ENCODE data around the gene APOBEC3F.
"Not testable (repeated sequence)": the region's sequence is repeated elsewhere in the genome, so short reads cannot be mapped to it uniquely, and the experiment has no call there.

The APOBEC3F gene

DNA sequence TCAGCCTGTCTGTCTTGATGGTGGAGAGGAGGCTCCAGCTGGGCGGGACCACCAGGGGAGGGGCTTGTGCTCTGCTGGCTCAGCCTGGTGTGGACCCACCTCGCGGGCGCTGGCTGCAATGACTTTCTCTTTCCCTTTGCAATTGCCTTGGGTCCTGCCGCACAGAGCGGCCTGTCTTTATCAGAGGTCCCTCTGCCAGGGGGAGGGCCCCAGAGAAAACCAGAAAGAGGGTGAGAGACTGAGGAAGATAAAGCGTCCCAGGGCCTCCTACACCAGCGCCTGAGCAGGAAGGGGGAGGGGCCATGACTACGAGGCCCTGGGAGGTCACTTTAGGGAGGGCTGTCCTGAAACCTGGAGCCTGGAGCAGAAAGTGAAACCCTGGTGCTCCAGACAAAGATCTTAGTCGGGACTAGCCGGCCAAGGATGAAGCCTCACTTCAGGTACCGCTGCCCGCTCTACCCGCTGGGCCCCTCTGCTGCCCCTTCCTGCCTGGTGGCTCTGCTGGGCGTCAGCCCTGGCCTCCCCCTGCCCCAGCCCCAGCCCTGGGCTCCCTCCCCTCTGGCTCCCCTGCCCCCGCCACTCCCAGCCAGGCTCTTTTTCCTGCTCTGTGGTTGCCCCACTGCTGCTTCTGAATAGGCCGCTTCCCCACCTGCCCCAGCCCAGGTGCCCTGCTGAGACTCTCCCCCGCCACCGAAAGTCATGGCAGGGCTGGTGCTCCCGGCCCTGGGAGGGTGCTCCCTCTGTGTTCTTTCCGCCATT, at the start of gene APOBEC3F:
TSS of gene APOBEC3F (plus strand) at position 327 of the 759 bp plus-strand sequence. CDS start at position 424, 97 bp downstream.
- DNase-seq = peak; percentile 44

DNA sequence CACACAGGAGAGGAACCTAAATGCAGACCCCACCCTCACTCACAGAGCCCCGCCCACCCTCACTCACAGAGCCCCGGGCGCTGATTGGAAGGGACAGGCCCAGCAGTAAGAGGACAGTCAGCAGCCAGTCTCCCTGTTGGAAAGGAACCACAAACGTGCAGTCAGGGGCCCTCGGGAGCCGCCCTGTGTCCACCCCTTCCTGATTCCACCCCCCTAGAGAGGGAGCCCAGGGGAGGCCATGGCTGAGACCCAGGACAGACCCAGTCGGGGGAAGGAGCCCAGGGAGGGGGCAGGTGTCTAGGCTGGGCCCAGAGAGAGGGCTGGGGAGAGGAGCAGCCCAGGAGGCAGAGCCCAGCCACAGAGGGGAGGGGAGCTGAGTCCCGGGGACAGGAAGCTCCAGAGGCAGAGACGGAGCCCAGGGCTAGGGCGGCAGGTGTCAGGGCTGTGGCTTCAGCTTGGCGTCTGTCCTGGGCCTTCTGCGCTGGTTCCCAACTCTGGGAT, 47.7 kb upstream of the APOBEC3F start:
- DNase-seq = peak; percentile 23

DNA sequence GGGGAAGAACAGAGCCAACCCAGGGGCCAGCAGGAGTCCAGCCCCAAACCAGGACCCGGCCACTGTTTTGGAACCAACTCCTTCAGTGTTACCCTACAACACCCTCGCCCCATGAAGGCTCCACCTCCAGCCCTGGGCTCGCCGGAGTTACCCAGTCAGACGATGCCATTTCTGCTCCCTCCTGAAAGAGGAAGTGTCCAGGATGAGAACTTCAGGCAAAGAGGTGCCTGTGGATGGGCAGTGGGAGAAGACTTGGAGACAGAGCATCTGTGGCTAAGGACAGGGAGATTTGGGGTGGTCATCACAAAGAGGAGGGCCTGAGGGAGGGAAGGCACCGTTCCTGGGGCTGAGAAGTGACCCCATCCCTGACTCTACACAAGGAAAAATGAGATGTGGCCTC, 44.6 kb upstream of the APOBEC3F start:
- no peak for DNase-seq

DNA sequence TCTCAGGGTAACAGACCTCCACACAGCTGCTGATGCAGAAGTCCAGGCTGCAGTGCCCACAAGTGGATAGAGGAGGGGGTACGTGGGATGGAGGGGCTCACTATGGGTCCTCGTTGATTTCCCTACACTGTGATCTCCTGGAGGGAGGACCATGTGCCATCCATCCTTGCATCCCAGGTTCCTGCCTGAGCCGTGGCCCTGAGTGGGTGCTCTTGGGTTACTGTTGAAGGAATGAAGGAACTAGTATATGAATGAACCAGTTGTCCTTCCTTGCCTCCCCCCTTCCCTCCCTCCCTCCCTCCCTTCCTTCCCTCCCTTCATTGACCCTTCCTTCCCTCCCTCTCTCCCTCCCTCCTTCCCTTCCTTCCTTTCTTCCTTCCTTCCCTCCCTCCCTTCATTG, 43.1 kb upstream of the APOBEC3F start:
- DNase-seq = no peak

DNA sequence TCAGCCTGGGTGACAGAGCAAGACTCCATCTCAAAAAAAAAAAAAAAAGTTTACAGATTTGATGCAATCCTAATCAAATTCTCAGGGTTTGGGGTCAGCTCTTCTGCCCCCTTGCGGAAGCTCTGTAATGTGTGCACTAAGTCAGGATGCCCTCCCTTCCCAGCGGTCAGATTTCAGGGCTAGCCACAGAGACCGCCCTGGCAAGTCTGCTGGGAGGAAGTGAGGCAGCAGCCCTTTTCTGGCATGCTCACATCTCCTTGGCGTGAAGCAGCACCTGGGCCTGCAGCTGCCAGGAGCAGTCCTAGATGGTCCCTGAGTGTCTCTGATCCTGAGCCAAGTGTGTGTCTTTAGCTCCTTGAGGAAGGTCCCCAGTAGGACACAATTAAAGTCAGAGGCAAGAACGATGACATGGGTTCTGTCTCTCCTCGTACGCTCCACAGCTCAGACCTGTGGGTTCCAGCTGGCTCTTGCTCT, 37.5 kb upstream of the APOBEC3F start:
- DNase-seq = peak; percentile 60

DNA sequence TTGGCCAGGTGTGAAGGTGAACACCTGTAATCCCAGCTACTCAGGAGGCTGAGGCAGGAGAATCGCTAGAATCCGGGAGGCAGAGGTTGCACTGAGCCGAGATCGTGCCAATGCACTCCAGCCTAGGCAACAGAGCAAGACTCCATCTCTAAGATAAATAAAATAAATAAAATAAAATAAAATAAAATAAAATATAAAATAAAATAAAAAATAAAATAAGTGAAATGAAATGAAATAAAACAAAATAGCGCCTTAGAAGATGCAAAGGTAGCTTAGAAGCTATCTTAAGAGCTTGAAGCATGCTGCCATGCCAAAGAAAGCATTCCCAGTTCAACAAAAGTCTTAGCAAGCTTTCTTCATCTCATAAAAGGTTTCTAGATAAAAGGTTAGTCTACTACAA, 33.5 kb upstream of the APOBEC3F start:
- DNase-seq = no peak

DNA sequence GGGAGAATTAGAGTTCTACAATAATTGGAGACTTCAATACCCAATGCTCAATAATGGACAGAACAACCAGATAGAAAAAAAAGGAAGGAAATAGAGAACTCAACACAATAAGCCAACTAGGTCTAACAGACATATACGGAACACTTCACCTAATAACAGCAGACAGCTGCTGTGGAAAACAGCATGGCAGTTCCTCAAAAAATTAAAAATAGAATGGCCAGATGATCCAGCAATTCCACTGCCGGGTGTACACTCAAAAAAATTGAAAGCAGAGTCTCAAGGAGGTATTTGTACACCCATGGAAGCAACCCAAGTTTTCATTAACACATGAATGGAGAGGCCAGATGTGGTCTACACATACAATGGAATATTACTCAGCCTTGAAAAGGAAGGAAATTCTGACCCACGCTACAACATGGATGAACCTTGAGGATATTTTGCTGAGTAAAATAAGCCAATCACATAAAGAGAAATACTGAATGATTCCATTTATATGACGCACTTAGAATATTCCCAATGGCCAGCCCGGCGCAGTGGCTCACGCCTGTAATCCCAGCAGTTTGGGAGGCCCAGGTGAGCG, 32.3 kb upstream of the APOBEC3F start:
- not testable (repeated sequence) for DNase-seq

DNA sequence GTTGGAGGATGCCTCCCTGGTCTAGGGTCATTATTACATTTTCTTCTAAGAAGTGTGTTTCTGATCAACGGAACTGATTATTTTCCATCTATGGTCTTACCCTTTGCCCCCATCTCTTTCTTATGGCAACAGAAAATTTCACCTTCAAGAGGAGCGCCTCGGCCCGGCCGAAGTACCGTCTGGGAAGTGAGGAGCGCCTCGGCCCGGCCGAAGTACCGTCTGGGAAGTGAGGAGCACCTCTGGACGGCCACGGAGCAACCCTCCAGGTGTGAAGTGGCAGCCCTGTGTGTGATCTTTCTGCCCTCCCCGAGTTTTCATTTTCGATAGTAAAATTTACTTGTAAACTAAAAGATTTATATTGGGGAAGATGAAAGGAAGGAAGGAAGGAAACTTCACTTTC, 29.7 kb upstream of the APOBEC3F start:
- DNase-seq = no peak

DNA sequence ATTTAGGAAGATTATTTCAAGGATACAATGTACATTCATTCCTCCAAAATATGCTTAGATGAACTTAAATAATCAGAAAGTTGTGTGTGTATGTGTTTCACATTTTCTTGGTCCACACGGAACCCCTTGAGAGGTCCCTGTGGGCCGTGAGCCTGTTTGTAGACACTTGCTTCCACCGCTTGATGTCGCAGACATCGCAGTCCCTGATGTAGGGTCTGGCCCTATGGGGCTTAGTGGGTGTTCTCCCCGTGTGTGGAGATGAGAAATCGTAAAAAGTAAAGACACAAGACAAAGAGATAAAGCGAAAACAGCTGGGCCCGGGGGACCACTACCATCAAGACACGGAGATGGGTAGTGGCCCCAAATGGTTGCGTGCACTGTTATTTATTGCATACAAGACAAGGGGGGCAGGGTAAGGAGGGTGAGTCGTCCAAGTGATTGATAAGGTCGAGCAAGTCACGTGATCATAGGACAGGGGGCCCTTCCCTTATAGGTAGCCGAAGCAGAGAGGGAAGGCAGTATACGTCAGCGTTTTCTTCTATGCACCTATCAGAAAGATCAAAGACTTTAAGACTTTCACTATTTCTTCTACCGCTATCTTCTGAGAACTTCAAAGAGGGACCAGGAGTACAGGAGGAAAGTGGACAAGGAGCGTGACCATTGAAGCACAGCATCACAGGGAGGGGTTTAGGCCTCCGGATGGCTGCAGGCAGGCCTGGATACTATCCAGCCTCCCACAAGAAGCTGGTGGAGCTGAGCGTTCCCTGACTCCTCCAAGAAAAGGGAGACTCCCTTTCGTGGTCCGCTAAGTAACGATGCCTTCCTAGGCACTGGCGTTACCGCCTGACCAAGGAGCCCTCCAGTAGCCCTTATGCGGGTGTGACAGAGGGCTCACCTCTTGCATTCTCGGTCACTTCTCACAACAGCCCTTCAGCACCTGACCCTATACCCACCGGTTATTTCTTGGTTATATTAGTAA, 27.8 kb upstream of the APOBEC3F start:
- DNase-seq = no peak

DNA sequence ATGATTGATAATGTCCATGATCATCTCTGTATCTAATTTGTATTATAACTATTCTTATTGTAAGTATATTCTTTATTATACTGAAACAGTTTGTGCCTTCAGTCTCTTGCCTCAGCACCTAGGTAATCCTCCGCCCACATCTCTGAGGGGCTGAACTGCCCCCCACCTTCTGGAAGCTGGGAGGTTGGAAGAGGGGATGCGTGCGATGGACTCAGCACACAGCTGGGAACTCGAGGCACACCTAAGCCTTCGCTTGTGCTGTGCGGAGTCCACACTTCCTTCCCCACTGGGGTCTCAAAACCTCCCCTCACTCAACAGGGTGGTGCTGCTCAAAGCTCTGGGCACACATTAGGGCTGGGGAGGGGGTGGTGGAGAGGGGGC, 27.1 kb upstream of the APOBEC3F start:
- DNase-seq = not testable (repeated sequence)

DNA sequence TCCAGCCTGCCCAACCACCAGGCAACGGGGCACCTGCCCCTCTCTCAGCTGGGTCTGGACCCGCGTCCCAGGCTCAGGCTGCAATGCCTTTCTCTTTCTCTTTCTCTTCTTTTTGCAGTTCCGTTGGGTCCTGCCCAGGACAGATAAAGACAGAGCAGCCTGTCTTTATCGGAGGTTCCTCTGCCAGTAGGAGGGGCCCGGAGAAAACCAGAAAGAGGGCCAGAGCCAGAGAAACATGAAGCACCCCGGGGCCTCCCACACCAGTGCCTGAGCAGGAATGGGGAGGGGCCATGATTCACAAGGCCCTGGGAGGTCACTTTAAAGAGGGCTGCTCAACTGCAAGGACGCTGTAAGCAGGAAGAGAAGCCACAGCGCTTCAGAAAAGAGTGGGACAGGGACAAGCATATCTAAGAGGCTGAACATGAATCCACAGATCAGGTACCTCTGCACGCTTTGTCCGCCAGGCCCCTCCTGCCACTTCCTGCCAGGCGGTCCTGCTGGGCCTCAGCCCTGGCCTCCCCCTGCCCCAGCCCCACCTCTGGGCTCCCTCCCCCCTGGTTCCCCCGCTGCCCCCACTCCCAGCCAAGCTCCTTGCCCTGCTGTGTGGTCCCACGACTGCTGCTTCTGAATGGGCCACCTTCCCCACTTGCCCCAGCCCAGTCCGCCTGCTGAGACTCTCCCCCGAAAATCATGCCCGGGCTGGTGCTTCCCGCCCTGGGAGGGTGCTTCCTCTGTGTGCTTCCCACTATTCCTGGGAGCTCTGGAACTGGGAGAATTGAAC, 26.5 kb upstream of the APOBEC3F start, which contains the start of gene APOBEC3C:
TSS of gene APOBEC3C (plus strand) at position 316 of the 781 bp plus-strand sequence. CDS start at position 422, 106 bp downstream.
- peak; percentile 64 for DNase-seq

DNA sequence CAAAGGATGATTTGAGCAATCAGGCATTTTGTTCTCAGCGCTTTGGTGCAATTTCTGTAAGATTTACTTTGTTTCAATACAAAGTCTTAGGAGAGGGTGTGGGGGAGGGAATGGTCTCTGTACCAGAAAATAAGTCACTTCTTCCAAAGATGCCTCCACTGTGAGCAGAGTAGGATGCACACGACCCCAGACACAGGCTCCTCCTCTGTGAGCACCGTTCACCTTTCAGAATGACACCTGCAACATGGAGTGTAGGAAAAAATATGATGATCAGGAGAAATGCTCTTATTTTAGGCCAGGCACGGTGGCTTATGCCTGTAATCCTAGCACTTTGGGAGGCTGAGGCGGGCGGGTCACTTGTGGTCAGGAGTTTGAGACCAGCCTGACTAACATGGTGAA, 25.9 kb upstream of the APOBEC3F start:
- DNase-seq = not testable (repeated sequence)

DNA sequence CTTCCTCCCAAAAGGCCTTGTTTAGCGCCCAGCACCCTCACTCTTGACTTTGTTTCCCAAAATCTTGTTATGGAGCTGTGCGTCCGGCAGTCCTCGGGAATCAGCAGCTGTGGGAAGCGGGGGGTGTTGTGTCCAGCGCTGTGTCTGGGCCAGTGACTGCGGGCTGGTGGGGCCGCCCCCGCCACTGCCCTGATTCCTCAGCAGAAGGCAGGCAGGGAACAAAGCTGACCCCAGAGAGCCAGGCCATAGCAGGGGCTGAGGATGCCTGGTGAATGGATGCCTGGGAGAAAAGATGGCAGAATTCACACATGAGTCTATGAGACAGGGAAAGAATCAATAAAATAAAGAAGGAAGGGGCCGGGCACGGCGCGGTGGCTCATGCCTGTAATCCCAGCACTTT, 24.1 kb upstream of the APOBEC3F start:
- DNase-seq = no peak

DNA sequence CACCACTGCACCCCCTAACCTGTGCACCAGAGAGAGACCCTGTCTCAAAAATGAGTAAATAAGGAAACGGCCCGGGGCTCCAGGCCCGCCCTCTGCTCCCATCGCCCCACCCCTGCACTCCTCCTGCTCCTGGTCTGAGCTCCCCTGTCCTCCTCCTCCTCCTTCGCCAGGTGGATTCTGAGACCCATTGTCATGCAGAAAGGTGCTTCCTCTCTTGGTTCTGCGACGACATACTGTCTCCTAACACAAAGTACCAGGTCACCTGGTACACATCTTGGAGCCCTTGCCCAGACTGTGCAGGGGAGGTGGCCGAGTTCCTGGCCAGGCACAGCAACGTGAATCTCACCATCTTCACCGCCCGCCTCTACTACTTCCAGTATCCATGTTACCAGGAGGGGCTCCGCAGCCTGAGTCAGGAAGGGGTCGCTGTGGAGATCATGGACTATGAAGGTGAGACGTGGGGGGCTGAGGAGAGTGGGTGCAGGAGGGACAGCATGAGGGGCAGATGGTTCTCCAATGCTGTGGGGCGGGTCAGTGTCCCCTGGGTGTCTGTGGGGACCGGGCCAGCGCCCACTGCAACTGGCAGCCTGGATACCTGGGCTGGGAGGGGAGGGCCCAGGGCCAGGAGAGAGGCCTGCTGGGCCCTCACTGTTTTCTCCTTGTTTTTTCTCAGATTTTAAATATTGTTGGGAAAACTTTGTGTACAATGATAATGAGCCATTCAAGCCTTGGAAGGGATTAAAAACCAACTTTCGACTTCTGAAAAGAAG, 22.9 kb upstream of the APOBEC3F start:
- DNase-seq = no peak

DNA sequence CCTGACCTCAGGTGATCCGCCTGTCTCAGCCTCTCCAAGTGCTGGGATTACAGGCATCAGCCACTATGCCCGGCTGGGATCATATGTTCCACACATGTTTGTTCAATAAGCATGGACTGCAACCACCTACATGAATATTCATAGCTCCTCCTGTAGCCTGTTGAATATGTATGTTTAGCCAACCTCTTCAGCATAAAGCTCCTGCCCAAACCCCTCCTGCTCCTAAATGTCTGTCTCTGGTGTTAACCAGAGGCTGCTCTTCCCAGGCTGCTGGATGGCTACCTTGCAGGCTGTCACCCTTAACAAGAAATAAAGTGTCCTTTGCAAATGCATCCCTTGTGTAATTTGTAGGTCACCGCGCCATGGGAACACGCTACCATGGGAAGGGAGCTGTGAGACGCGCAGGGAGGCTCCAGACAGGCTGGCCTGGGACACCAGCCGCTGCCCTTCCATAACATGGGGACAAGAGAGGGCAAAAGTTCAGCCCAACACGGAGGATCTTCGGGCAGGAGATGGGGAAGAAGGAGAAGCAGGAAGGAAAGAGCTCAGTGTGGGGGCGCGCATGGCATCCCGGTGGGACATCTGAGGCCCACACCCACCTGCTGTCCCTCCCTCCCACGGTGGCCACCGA, 20.5 kb upstream of the APOBEC3F start:
- DNase-seq = not testable (repeated sequence)

DNA sequence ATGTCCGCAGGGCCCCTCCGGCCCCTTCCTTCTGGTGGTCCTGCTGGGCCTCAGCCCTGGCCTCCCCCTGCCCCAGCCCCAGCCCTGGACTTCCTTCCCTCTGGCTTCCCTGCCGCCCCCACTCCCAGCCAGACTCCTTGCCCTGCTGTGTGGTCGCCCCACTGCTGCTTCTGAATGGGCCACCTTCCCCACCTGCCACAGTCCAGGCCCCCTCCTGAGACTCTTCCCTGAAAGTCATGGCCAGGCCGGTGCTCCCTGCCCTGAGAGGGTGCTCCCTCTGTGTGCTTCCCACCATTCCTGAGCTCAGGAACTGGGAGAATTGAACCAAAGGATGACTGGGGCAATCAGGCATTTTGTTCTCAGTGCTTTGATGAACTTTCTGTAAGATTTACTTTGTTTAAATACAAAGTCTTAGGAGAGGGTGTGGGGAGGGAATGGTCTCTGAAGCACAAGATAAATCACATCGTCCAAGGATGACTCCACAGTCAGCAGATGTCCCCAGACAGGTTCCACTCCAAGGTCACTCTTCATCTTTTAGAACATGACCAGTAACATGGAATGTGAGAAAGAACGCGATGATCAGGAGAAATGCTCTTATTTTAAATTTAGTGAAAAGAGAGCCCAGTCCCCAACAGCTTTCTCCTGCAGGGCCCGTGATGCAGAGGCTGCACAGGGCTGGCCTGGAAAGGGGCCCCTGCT, 19.0 kb upstream of the APOBEC3F start:
- DNase-seq = no peak

DNA sequence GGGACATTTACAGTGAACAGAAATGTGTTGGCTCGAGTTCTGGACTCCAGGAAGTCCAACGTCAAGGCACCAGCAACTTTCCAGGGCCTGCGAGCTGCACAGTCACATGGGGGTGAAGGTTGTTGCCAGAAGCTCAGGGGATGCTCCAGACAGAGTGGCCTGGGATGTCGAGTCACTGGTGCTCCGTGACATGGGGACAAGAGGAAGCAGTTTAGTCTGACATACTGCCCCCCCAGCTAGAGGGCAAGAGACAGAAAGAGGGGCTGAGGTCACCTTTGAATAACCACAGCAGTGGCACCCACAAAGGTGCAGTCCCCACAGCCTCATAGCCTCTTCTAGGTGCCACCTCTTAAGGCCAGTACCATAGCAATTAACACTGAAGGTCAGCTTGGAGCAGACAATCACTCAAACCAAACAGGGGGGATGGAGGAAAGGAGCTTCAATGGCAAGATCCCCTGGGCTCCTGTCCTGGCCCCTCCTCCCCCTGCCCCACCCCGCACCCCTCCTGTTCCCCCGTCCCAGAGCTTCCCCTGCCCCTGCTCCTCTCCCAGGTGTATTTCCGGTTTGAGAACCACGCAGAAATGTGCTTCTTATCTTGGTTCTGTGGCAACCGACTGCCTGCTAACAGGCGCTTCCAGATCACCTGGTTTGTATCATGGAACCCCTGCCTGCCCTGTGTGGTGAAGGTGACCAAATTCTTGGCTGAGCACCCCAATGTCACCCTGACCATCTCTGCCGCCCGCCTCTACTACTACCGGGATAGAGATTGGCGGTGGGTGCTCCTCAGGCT, 15.9 kb upstream of the APOBEC3F start:
- DNase-seq = no peak

DNA sequence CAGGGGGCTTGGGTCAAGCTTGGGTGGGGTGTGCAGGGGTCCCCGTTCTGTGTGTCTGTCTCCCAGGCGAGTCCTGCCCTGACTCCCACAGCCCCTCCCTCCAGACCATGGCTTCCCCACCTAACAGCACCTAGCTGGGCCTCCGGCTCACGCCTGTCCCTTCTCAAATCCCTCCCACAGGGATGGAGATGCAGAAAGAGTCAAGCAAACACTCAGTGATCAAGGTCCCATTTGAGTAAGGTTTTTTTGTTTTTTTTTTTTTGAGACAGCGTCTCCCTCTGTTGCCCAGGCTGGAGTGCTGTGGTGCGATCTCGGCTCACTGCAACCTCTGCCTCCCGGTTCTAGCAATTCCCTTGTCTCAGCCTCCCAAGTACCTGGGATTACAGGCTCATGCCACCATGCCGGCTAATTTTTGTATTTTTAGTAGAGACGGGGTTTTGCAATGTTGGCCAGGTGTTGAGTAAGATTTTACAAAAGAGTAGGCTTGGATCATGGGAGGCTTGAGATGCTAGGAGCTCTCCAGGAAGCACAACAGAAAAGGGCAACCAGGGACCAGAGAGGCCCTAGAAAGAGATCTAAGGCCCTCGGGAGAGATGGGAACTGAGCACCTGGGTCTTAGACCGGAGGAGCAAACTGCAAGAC, 14.0 kb upstream of the APOBEC3F start:
- no peak for DNase-seq

DNA sequence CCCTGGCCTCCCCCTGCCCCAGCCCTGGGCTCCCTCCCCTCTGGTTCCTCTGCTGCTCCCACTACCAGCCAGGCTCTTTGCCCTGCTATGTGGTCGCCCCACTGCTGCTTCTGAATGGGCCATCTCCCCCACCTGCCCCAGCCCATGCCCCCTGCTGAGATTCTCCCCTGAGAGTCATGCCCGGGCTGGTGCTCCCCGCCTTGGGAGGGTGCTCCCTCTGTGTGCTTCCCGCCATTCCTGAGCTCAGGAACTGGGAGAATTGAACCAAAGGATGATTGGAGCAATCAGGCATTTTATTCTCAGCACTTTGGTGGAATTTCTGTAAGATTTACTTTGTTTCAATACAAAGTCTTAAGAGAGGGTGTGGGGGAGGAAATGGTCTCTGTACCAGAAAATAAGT, 12.9 kb upstream of the APOBEC3F start:
- DNase-seq = no peak
